A673 (cell line): ENCODE measurements around the gene ASNSD1.

Source experiments
- CTCF ChIP-seq: fragments of 300-800, 200-600 bp; sonication (generic); conservative IDR thresholded peaks from 2 replicates; pipeline ENCODE4 v1.5.1; 2017; ENCODE audit warnings: low read depth, mild to moderate bottlenecking, antibody characterized with exemption, low read length, moderate library complexity, mixed read lengths
- EZH2 ChIP-seq: fragments of 200-600 bp; sonication (generic); IDR thresholded peaks from 2 replicates; pipeline ENCODE4 v1.6.1; 2017; ENCODE audit warnings: borderline replicate concordance, low read depth, mild to moderate bottlenecking, mixed read lengths, antibody characterized with exemption, low read length; ENCODE audit not compliant: poor library complexity, severe bottlenecking

GRCh38 chr2:189702071-189702470 lies 40.8 kb downstream of the ASNSD1 start:
- TF ChIP-seq CTCF (peak; percentile 33; the same call in 1 of the 2 replicates), EZH2 (no peak)
